MM.1S (cell line): Measurements from ENCODE around the gene RASAL1.

Experiments used
- EZH2 ChIP-seq: fragments of 300-600 bp; sonication (generic); optimal IDR thresholded peaks from 2 replicates; pipeline ENCODE3; 2017; ENCODE audit warnings: low read depth, mild to moderate bottlenecking, antibody characterized with exemption, low read length, mixed read lengths
- TF ChIP-seq, protein P1 (sequence below): fragments of 300-600 bp; sonication (generic); IDR thresholded peaks from 2 replicates; pipeline ENCODE4 v1.5.1; 2016; ENCODE audit warnings: antibody characterized with exemption, low read length, mixed read lengths

DNA sequence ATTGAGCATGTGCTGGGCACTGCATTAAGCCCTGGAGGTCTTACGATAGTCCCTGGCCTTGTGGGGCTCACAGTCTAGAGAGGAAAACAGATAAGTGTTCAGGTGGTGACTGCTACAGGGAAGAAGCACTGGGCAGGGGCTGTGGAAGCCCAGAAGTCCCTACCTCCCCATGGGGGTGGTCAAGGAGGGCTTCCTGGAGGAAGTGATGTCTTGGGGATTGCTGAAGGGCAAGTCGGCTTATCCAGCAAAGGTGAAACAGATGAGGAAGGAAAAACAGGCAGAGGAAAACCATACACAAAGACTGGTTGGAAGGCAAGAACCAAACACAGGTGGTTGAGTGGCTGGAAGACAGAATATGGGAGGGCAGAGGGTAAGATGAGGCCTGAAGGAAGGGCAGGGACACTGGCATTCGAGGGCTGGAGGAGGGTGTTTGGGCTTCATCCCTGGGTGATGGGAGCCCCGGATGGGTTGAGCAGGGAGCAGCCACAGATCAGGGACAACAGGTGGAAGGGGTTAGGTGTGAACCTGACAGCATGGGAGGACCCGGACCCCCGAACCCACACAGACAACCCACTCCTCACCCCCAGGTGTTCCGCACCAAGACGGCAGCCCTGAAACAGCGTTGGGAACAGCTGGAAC, 16.8 kb upstream of the RASAL1 start:
- TF ChIP-seq, protein P1, sequence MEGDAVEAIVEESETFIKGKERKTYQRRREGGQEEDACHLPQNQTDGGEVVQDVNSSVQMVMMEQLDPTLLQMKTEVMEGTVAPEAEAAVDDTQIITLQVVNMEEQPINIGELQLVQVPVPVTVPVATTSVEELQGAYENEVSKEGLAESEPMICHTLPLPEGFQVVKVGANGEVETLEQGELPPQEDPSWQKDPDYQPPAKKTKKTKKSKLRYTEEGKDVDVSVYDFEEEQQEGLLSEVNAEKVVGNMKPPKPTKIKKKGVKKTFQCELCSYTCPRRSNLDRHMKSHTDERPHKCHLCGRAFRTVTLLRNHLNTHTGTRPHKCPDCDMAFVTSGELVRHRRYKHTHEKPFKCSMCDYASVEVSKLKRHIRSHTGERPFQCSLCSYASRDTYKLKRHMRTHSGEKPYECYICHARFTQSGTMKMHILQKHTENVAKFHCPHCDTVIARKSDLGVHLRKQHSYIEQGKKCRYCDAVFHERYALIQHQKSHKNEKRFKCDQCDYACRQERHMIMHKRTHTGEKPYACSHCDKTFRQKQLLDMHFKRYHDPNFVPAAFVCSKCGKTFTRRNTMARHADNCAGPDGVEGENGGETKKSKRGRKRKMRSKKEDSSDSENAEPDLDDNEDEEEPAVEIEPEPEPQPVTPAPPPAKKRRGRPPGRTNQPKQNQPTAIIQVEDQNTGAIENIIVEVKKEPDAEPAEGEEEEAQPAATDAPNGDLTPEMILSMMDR: no peak
- no peak for TF ChIP-seq EZH2
